Mesenchymal stem cell (in vitro differentiated cells and primary cell): ENCODE measurements around the gene SLC35B3.

Experiments
- DNase-seq: peaks from one replicate; pipeline ENCODE4 v3.0.0-alpha.2; 2013
- H2AFZ ChIP-seq: one replicate; pipeline ENCODE4 v1.6.1; 2013; ENCODE audit warnings: low read depth, mild to moderate bottlenecking, control low read depth, inconsistent platforms, low read length, moderate library complexity
- H2AK5ac ChIP-seq: 2 replicates; pipeline ENCODE4 v1.6.1; 2013; ENCODE audit warnings: low read length, moderate library complexity, mild to moderate bottlenecking, inconsistent platforms; ENCODE audit not compliant: severe bottlenecking
- H2BK120ac ChIP-seq: one replicate; pipeline ENCODE4 v1.6.1; 2013; ENCODE audit warnings: low read depth, mild to moderate bottlenecking, inconsistent platforms, low read length, moderate library complexity
- H2BK12ac ChIP-seq, 2 experiments: one replicate each; pipeline ENCODE4 v1.6.1; 2013; ENCODE audit warnings: inconsistent platforms in 2 of 2, low read length in 2 of 2, mild to moderate bottlenecking in 2 of 2, moderate library complexity in 2 of 2, control low read depth in 1 of 2
- H2BK15ac ChIP-seq: one replicate; pipeline ENCODE4 v1.6.1; 2013; ENCODE audit warnings: mild to moderate bottlenecking, low read depth, inconsistent platforms; ENCODE audit not compliant: poor library complexity, severe bottlenecking
- H2BK5ac ChIP-seq: 2 replicates; pipeline ENCODE4 v1.6.1; 2013; ENCODE audit warnings: low read depth, mild to moderate bottlenecking, low read length, control low read depth, inconsistent platforms; ENCODE audit not compliant: poor library complexity, severe bottlenecking
- H3K14ac ChIP-seq, 2 experiments: one replicate each; pipeline ENCODE4 v1.6.1; 2013; ENCODE audit warnings: inconsistent platforms in 2 of 2, low read length in 2 of 2, control low read depth in 1 of 2, mild to moderate bottlenecking in 1 of 2, moderate library complexity in 1 of 2
- H3K18ac ChIP-seq, 2 experiments: one replicate each; pipeline ENCODE4 v1.6.1; 2013; ENCODE audit warnings: inconsistent platforms in 2 of 2, low read length in 2 of 2, control low read depth in 1 of 2, low read depth in 1 of 2, mild to moderate bottlenecking in 1 of 2
- H3K23ac ChIP-seq, 2 experiments: one replicate each; pipeline ENCODE4 v1.6.1; 2013; ENCODE audit warnings: inconsistent platforms in 2 of 2, low read length in 2 of 2, mild to moderate bottlenecking in 2 of 2, moderate library complexity in 2 of 2, control low read depth in 1 of 2
- H3K27ac ChIP-seq: 2 replicates; pipeline ENCODE4 v1.5.1; 2013; ENCODE audit warnings: mild to moderate bottlenecking, moderate library complexity, low read length, control low read depth, inconsistent platforms; ENCODE audit not compliant: poor library complexity, severe bottlenecking
- H3K27me3 ChIP-seq, 2 experiments: 2 replicates each; pipeline versions ENCODE4 v1.6.1 to v1.7.0; 2013; ENCODE audit warnings: low read length in 2 of 2, mild to moderate bottlenecking in 2 of 2, moderate library complexity in 2 of 2, control low read depth in 1 of 2, inconsistent platforms in 1 of 2; ENCODE audit not compliant: control insufficient read depth in 1 of 2, insufficient read depth in 1 of 2
- H3K36me3 ChIP-seq, 2 experiments: 2 replicates each; pipeline versions ENCODE4 v1.6.1 to v1.7.0; 2013; ENCODE audit warnings: low read length in 2 of 2, control low read depth in 1 of 2, inconsistent platforms in 1 of 2, low read depth in 1 of 2, mild to moderate bottlenecking in 1 of 2; ENCODE audit not compliant: insufficient read depth in 2 of 2, control insufficient read depth in 1 of 2
- H3K4ac ChIP-seq, 2 experiments: one replicate each; pipeline ENCODE4 v1.6.1; 2013; ENCODE audit warnings: inconsistent platforms in 2 of 2, low read length in 2 of 2, mild to moderate bottlenecking in 2 of 2, moderate library complexity in 2 of 2, control low read depth in 1 of 2, low read depth in 1 of 2
- H3K4me1 ChIP-seq: 2 replicates; pipeline ENCODE4 v1.6.1; 2013; ENCODE audit warnings: low read depth, low read length, control low read depth; ENCODE audit not compliant: control insufficient read depth, insufficient read depth
- H3K4me2 ChIP-seq: 2 replicates; pipeline ENCODE4 v1.6.1; 2013; ENCODE audit warnings: low read length, mild to moderate bottlenecking, inconsistent platforms; ENCODE audit not compliant: poor library complexity, severe bottlenecking
- H3K4me3 ChIP-seq, 2 experiments: 2 replicates each; pipeline versions ENCODE4 v1.5.1 to v1.7.0; 2013; ENCODE audit warnings: low read length in 2 of 2, mild to moderate bottlenecking in 2 of 2, control low read depth in 1 of 2, low read depth in 1 of 2; ENCODE audit not compliant: insufficient read depth in 1 of 2
- H3K79me1 ChIP-seq: replicated peaks from 2 replicates; pipeline ENCODE4 v1.6.1; 2013; ENCODE audit warnings: mild to moderate bottlenecking, control low read depth, low read length, inconsistent platforms; ENCODE audit not compliant: poor library complexity, severe bottlenecking
- H3K9ac ChIP-seq: 2 replicates; pipeline ENCODE4 v1.7.0; 2013; ENCODE audit warnings: mild to moderate bottlenecking, low read length, moderate library complexity
- H3K9me3 ChIP-seq: 2 replicates; pipeline ENCODE4 v1.7.0; 2013; ENCODE audit warnings: mild to moderate bottlenecking, low read length; ENCODE audit not compliant: control insufficient read depth
- H4K8ac ChIP-seq: one replicate; pipeline ENCODE4 v1.6.1; 2013; ENCODE audit warnings: inconsistent platforms, mild to moderate bottlenecking, low read length, moderate library complexity
- H4K91ac ChIP-seq: one replicate; pipeline ENCODE4 v1.6.1; 2013; ENCODE audit warnings: mild to moderate bottlenecking, low read length, inconsistent platforms
- WGBS: methylation state at CpG from one replicate; pipeline ENCODE4 v1.1.7; 2013; ENCODE audit warnings: mixed read lengths; 5-methylcytosine and 5-hydroxymethylcytosine counted together

The SLC35B3 gene

DNA sequence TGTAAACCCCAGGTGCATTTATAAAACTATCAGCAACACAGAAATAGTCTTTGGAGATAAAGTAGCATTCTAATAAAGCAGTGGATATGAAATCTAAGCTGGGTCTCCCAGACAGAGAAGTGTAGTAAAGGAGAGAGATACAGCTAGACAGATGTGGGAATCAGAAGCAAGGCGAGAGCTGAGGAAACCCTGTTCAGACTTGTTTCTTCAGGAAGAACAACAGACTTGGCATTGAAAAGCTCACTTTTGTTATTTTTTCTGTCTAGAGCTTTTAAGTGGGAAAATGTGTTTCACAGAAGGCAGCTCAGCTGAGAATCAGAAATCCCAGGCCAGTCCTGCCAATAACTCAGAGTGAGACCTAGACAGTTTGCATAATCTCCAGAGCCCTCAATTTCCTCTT lies 52.9 kb downstream of the SLC35B3 start:
- Histone ChIP-seq H2BK12ac (no peak overlapping the region), H3K4ac (no peak overlapping the region), H2BK5ac (no peak overlapping the region), H3K14ac (no peak overlapping the region), H3K27me3 (no peaks in the 10 kb centered on the region), H2BK120ac (no peak overlapping the region), H3K4me2 (no peak overlapping the region), H3K27ac (no peak overlapping the region), H2AFZ (no peak overlapping the region), H3K23ac (no peak overlapping the region), H2BK15ac (no peak overlapping the region), H3K18ac (no peak overlapping the region), H3K9ac (no peak overlapping the region), H4K91ac (no peak overlapping the region), H3K4me3 (no peak overlapping the region), H3K79me1 (no peaks in the 10 kb centered on the region), H3K4me1 (no peaks in the 10 kb centered on the region), H2AK5ac (no peak overlapping the region), H3K36me3 (no peaks in the 10 kb centered on the region), H4K8ac (no peak overlapping the region), H3K9me3 (no peaks in the 10 kb centered on the region)
- WGBS: 57% methylated on average over 1 of the region's 1 CpG
- no peak for DNase-seq

DNA sequence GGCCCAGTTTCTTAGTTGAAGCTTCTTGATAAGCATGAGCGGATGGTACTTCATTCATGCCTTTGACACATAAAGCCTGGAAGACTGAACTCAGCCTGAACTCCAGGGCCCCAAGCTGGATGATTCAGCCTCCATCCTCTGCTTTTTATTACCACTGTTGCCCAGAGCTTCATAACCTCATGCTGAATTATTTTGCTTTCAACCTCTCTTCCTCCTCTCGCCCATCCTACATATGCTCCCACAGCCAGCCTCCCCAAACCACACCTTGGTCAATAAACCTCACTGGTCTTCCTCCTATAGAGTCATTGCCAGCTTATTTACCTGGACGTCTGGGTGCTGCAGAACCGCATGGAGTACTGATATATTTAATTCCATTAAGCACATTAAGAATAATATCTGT lies 59.4 kb downstream of the SLC35B3 start:
- no peak overlapping the region for H3K27ac ChIP-seq
- no peak overlapping the region for H3K23ac ChIP-seq
- H4K91ac ChIP-seq: no peak overlapping the region
- no peak overlapping the region for H4K8ac ChIP-seq
- WGBS: 76% methylated on average over 2 of the region's 4 CpGs
- no peak overlapping the region for H2BK5ac ChIP-seq
- H3K9ac ChIP-seq: no peak overlapping the region
- no peak overlapping the region for H2BK12ac ChIP-seq
- no peaks in the 10 kb centered on the region for H3K79me1 ChIP-seq
- no peaks in the 10 kb centered on the region for H3K4me1 ChIP-seq
- H2BK120ac ChIP-seq: no peak overlapping the region
- no peak overlapping the region for H3K4me3 ChIP-seq
- H3K27me3 ChIP-seq: no peaks in the 10 kb centered on the region
- no peak overlapping the region for H3K4me2 ChIP-seq
- no peak overlapping the region for H2AFZ ChIP-seq
- H2BK15ac ChIP-seq: no peak overlapping the region
- H3K4ac ChIP-seq: no peak overlapping the region
- no peak overlapping the region for H2AK5ac ChIP-seq
- no peak overlapping the region for H3K18ac ChIP-seq
- H3K14ac ChIP-seq: no peak overlapping the region
- no peaks in the 10 kb centered on the region for H3K9me3 ChIP-seq
- DNase-seq: no peak
- H3K36me3 ChIP-seq: no peaks in the 10 kb centered on the region
